GM21619 (cell line): ENCODE data around the gene PRSS12.
A peak's percentile ranks its signal among the peaks of the same experiment; 100 is the strongest.

Experiments used
- ATAC-seq: cut with Tn5 transposase; IDR thresholded peaks from one replicate; pipeline ENCODE4 v1.9.1; 2021; ENCODE audit not compliant: unreplicated experiment

The PRSS12 gene

DNA sequence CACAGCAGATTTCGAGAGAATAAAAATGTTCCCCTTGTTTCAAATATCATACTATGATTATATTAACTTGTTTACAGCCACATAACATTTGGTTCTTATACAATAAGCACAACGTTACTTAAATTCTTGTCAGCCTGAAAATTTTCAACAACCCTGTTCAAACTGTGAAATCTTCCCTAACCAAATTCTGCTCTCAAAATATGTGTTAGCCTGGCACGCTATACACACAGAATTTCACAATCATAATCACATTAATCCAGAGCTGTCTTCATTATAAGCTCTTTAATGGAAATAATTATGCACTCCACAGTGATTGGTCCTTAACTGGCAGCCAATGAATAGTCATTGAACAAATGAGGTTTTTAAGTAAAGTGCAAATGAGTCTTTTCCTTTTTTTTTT is 7.3 kb upstream of the PRSS12 start:
- no peak for ATAC-seq

DNA sequence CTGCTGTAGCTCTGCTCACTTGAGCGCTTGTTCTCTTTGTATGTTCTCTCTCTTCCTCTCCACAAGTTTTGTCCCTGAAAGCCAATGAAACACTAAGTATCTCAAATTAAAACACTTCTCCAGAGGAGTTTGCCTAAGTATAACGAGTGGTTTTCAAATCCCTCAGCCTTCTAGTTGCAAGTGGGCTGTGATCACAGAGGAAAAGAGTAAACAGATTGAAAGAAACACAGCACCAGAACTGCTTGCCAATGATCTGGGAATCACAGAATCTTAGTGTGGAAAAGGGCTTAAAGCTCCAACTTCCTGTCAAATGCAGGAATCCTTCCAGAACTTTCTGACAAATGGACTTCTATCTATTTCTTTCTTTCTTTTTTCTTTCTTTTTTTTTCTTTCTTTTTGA is 4.8 kb upstream of the PRSS12 start:
- no peak for ATAC-seq

- no peak for ATAC-seq
These were observed 3.9 kb upstream of the PRSS12 start for GRCh38 chr4:118356731-118357130.

DNA sequence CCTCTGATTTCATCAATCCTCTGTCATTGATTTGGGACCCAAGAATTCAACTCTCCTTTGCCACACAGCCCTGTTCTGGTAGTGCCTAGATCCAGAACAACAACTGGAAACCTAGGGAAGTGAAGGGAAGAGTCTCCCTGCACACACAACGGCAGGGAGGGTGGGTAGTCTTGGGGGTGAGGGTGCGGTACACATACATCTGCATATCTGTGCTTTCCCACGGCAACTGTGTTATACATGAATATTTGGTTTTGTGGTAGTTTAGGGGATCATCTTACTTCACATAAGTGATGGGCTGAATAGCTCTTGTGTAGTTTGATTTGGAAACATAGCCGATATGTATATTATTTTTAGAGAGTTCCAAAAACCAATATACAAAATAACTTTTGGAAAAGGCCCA is 3.3 kb upstream of the PRSS12 start:
- no peak for ATAC-seq

DNA sequence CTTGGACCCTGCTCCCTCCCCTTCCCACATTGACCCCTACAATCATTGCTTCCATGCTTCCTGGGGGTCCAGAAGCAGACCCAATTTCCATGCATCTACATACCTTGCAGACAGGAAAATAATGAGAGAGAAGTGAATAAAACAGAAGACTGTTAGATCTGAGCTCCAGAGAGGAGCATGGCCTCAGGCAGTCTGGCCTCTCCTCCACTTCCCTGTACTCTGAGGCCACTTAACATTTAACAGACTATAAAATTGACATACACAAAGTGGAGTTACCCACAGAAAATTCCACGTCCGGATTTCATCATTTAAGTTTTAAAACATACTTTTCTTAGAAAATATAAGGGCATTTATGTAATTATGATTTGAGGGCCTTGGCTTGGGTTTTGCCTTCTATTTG is 2.1 kb upstream of the PRSS12 start:
- ATAC-seq = no peak

DNA sequence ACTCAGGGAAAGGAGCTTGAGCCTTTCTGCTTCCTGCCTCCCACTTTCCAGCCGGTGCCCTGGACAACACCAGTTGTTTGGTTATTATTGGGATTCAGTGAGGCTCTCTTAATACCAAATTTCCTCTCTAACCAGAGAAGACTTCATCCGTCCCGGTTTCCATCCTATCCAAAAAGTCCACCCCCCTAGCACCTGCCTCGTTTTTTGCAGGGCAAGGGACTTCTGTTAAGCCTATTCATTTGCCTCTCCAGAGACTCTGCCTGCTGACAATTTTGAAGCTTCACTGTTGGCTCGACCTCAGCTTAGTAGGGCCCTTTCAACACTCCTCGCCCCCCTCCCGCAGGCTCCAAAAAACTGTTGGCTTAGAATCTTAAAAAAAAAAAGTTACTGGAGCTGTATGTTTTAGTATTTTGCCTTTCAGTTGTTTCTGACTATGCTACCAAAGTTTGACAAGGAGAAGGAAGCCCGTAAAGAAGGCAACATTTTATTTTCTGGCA is 779 bp upstream of the PRSS12 start:
- no peak for ATAC-seq

DNA sequence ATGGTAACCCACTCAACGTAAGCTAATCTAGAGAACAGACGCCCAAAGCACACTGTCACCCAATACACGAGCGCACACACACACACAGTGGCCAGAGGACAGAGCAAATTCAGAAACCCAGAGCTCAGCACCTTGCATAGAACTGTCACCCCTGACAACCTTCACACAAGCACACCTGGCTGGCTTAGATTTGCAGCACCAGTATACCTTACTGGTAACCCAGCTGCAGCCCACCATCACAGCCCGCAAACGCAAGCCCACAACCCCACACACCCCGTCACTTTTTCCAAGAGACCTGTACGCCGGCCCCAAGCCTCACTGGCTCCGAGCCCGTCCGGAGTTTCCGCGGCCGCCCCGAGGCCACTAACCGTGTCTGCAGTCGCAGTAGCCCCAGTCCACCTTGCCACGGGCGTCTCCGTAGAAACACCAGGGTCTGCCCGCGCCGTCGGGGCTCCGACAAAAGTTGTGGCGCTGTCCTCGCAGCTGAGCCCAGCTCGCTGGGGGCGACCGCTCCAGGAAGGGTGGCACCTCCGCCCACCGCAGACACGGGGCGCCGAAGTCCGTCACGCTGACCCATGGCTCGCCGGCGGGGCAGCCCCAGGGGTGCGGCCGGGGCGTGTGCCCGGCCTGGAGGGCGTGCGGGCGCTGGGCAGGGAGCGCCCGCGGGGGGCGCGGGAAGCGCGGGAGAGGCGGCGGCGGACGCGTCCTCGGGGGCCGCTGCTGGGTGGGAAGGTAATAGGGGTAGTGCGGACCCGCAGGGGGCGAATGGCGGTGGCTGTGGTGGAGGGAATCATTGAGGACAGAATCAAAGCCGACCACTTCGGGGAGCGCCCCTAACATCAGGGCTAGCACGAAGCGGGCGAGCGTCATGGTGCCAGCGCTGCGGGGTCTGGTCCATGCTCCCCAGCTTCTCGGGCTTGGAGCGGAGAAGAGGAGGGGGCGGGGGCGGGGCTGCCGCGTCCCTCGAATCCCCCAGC is 664 bp downstream of the PRSS12 start:
- peak; percentile 24 for ATAC-seq

GRCh38 chr4:118350961-118351360 is 1.8 kb downstream of the PRSS12 start:
- no peak for ATAC-seq

GRCh38 chr4:118348886-118349285 is 3.9 kb downstream of the PRSS12 start:
- no peak for ATAC-seq

DNA sequence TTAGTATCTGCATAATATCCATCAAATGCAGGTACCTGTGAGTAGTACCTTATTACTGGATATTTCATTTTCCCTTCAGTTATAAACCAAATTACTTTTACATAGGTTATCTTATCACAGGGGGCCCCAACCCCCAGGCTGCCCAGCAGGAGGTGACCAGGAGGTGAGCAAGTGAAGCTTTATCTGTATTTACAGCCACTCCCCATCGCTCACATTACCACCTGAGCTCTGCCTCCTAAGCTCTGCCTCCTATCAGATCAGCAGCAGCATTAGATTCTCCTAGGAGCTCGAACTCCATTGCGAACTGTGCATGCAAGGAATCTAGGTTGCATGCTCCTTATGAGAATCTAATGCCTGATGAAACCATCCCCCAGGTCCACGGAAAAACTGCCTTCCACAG is 6.3 kb downstream of the PRSS12 start:
- no peak for ATAC-seq

- no peak for ATAC-seq
These were observed 7.0 kb downstream of the PRSS12 start for GRCh38 chr4:118345813-118346212.

GRCh38 chr4:118344801-118345200 is 8.0 kb downstream of the PRSS12 start:
- ATAC-seq = no peak

- no peak for ATAC-seq
These were observed 9.3 kb downstream of the PRSS12 start for GRCh38 chr4:118343501-118343900.

GRCh38 chr4:118340109-118340508 is 12.7 kb downstream of the PRSS12 start:
- ATAC-seq = no peak

GRCh38 chr4:118338981-118339765 is 13.6 kb downstream of the PRSS12 start:
- no peak for ATAC-seq

DNA sequence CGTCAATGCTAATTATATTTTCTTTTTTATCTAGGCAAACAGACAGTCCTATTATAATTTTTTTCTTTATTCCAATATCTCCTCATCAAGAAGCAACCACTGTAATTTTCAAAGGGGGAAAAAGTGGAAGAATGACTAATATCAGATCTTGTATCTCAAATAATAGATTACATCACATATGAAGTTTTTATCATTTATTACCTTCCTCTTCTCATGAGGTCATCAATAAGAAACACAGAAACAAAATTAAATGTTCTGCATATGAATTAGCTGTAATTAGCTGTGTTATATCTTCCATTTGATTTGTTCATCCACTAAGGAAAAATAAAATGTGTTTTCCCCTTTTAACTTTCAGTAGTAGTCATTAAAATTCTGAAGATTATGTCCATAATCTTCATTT is 14.3 kb downstream of the PRSS12 start:
- ATAC-seq = no peak

DNA sequence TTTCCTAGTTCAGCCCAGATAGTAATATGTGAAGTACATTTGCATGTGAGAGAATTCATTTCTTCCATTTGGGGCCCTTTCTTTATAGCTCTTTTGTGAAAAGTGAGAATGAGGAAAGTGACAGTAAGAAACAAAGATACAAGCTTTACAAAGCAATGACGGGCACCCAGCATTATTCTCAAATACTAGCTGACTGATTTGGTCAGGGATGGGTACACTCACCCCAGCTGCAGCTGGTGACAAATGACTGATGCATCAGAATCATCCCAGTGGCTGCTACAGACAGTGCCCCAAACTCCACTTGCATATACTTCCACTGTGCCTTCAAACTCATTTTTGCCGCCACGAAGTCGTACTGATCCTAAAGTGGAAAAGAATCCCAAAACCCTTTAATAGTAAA is 14.8 kb downstream of the PRSS12 start:
- no peak for ATAC-seq

GRCh38 chr4:118335774-118336173 is 17.0 kb downstream of the PRSS12 start:
- no peak for ATAC-seq

- ATAC-seq = no peak
These were observed 17.5 kb downstream of the PRSS12 start for GRCh38 chr4:118335324-118335723.

GRCh38 chr4:118331352-118331751 is 21.5 kb downstream of the PRSS12 start:
- ATAC-seq = no peak

DNA sequence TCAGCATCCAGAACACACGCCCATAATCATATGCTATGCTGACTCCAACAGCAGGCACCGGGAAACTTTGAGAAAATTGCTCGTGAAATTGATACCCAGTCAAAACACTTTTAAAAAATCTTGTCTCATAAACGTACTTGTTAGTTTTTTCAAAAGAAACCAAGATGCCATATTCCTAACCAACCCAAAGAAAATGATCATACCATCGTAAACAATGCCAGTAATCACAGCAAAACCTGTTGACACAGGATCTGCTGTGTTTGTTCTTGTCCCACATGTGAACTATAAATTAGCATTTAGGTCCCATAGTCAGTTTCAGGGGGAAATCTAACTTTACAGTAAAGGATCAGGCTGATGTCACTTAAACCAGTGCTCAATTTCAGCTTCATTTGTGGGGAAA is 23.0 kb downstream of the PRSS12 start:
- no peak for ATAC-seq
